Brain microvascular endothelial cell (primary cell): ENCODE results near the gene GJD3.

ENCODE experiments used
- DNase-seq: peaks from one replicate; pipeline ENCODE4 v3.0.0-alpha.2; 2020
- H3K27ac ChIP-seq: fragments of 250-450 bp; sonication (Bioruptor Pico); 2 replicates; pipeline ENCODE4 v1.5.1; 2020; ENCODE audit warnings: mild to moderate bottlenecking, moderate library complexity
- H3K27me3 ChIP-seq: fragments of 250-450 bp; sonication (Bioruptor Pico); replicated peaks from 2 replicates; pipeline ENCODE4 v1.5.1; 2020; ENCODE audit warnings: mild to moderate bottlenecking
- H3K36me3 ChIP-seq: fragments of 250-450 bp; sonication (Bioruptor Pico); replicated peaks from 2 replicates; pipeline ENCODE4 v1.5.1; 2020; ENCODE audit warnings: mild to moderate bottlenecking
- H3K4me3 ChIP-seq: 2 replicates; pipeline ENCODE4 v1.5.1; 2011; ENCODE audit warnings: low read depth, mild to moderate bottlenecking, control low read depth, low read length, moderate library complexity
- CTCF ChIP-seq: IDR thresholded peaks from 2 replicates; pipeline ENCODE4 v1.5.1; 2011; ENCODE audit warnings: low read depth, mild to moderate bottlenecking, moderate library complexity, low read length, control low read depth, inconsistent platforms; ENCODE audit errors: missing control alignments
- in situ Hi-C: cut with HindIII; loops from 2 replicates; pipeline ENCODE4 v1.10.0; 2017; ENCODE audit warnings: low sequenced_read_pairs, low pct_ligation_motif_present

Gene GJD3

GRCh38 chr17:40338058-40338457, 26.5 kb downstream of the GJD3 start:
- TF ChIP-seq CTCF, result no peak
- in situ Hi-C loops, result no loop called here
- H3K36me3 ChIP-seq, result no peaks in the 10 kb centered on the region
- no peaks in the 10 kb centered on the region for H3K27me3 ChIP-seq
- no peak overlapping the region for H3K4me3 ChIP-seq
- no peak for DNase-seq
- no peak overlapping the region for H3K27ac ChIP-seq

- H3K36me3 ChIP-seq, result no peaks in the 10 kb centered on the region
- no peak overlapping the region for H3K4me3 ChIP-seq
- DNase-seq, result no peak
- in situ Hi-C loops, result no loop called here
- TF ChIP-seq CTCF, result no peak
- H3K27me3 ChIP-seq, result no peaks in the 10 kb centered on the region
- H3K27ac ChIP-seq, result no peak overlapping the region
Measured at GRCh38 chr17:40337351-40337750, 27.2 kb downstream of the GJD3 start.

GRCh38 chr17:40335620-40336019, 28.9 kb downstream of the GJD3 start:
- in situ Hi-C loops, result no loop called here
- H3K4me3 ChIP-seq, result no peak overlapping the region
- no peak for TF ChIP-seq CTCF
- DNase-seq, result no peak
- H3K36me3 ChIP-seq, result peaks cover 3% of the 10 kb centered on the region
- H3K27me3 ChIP-seq, result no peaks in the 10 kb centered on the region
- H3K27ac ChIP-seq, result no peak overlapping the region

GRCh38 chr17:40333781-40334448, 30.6 kb downstream of the GJD3 start:
- no peak for TF ChIP-seq CTCF
- H3K4me3 ChIP-seq, result no peak overlapping the region
- no peak for DNase-seq
- no peak overlapping the region for H3K27ac ChIP-seq
- in situ Hi-C loops, result no loop called here
- no peaks in the 10 kb centered on the region for H3K27me3 ChIP-seq
- H3K36me3 ChIP-seq, result peaks cover 3% of the 10 kb centered on the region

GRCh38 chr17:40331743-40332641, 32.5 kb downstream of the GJD3 start:
- H3K27me3 ChIP-seq, result no peaks in the 10 kb centered on the region
- peaks cover 3% of the 10 kb centered on the region for H3K36me3 ChIP-seq
- H3K4me3 ChIP-seq, result no peak overlapping the region
- DNase-seq, result no peak
- in situ Hi-C loops, result no loop called here
- TF ChIP-seq CTCF, result no peak
- no peak overlapping the region for H3K27ac ChIP-seq
